ENCODE measurements around the gene RIPK3.

RIPK3 gene

GRCh38 chr14:24343795-24344660 lies 4.2 kb upstream of the RIPK3 start:
- DNase-seq (ENCODE audit: low read depth) = no peak
- no peak for TF ChIP-seq CTCF (IDR thresholded peaks at IDR 0.05; ENCODE audit: control insufficient read depth, insufficient read depth, low read depth, low read length, missing control alignments)

GRCh38 chr14:24342889-24343288 lies 3.1 kb upstream of the RIPK3 start:
- no peak overlapping the region for H3K4me3 ChIP-seq (ENCODE audit: control insufficient read depth, low read depth, low read length)
- no peak for TF ChIP-seq CTCF (IDR thresholded peaks at IDR 0.05; ENCODE audit: control insufficient read depth, insufficient read depth, low read depth, low read length, missing control alignments)
- DNase-seq (ENCODE audit: low read depth) = no peak

More at GRCh38 chr14:24343795-24344660, 4.2 kb upstream of the RIPK3 start:
- no peak overlapping the region for H3K4me3 ChIP-seq (ENCODE audit: control insufficient read depth, low read depth, low read length)

- DNase-seq (ENCODE audit: low read depth) = no peak
- H3K4me3 ChIP-seq (ENCODE audit: control insufficient read depth, low read depth, low read length) = no peak overlapping the region
- no peak for TF ChIP-seq CTCF (IDR thresholded peaks at IDR 0.05; ENCODE audit: control insufficient read depth, insufficient read depth, low read depth, low read length, missing control alignments)
Measured at GRCh38 chr14:24340606-24341005, 815 bp upstream of the RIPK3 start.

DNA sequence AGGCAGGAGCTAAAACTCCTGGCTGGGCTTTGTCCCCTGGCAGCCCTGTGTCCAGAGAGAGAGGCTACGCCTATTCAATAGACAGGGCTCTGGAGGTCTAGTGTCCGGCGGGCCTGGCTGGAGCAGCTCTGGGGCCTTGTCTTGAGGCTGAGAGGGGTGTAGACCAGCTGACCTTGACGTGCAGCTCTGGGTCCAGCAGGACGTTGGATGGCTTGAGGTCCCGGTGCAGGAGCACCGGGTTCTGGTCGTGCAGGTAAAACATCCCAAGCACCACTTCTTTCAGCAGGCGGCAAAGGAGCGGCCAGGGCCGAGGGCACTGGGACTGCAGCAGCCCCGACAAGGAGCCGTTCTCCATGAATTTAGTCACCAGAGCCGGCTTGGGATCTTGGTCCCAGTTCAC lies 948 bp downstream of the RIPK3 start:
- no peak overlapping the region; the same call in 1 of the 2 replicates for H3K4me3 ChIP-seq (ENCODE audit: control insufficient read depth, low read depth, low read length)
- DNase-seq (ENCODE audit: low read depth) = no peak
- TF ChIP-seq CTCF (IDR thresholded peaks at IDR 0.05; ENCODE audit: control insufficient read depth, insufficient read depth, low read depth, low read length, missing control alignments) = no peak

DNA sequence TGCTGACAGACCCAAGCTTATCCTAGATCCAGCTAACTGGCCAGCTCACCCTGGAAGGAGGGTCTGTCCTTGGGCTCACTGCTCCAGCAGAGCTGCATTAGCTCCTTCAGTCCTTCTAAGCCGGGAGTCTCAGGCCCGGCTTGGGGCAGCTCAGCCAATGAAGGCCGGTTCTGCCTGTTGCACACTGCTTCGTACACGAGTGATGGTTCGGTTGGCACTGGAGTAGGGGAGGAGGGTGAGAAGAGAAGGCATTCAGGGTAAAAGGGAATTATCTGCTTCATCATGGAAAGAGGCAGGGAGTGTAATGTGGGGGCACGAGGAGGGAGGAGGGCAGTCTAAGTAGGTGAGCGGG lies 2.0 kb downstream of the RIPK3 start:
- DNase-seq (ENCODE audit: low read depth) = no peak
- TF ChIP-seq CTCF (IDR thresholded peaks at IDR 0.05; ENCODE audit: control insufficient read depth, insufficient read depth, low read depth, low read length, missing control alignments) = no peak
- H3K4me3 ChIP-seq (ENCODE audit: control insufficient read depth, low read depth, low read length) = no peak overlapping the region

- no peak for DNase-seq (ENCODE audit: low read depth)
- H3K4me3 ChIP-seq (ENCODE audit: control insufficient read depth, low read depth, low read length) = no peak overlapping the region
- no peak for TF ChIP-seq CTCF (IDR thresholded peaks at IDR 0.05; ENCODE audit: control insufficient read depth, insufficient read depth, low read depth, low read length, missing control alignments)
Measured at GRCh38 chr14:24337144-24337823, 2.5 kb downstream of the RIPK3 start.
